GM12872 (cell line): Measurements from ENCODE around the gene RGS16.

ENCODE experiments used
- CTCF ChIP-seq: IDR thresholded peaks from 3 replicates; pipeline ENCODE4 v1.5.1; 2011; ENCODE audit warnings: low read depth, mild to moderate bottlenecking, low read length, moderate library complexity; ENCODE audit not compliant: insufficient read depth

Gene RGS16

GRCh38 chr1:182622901-182623528, 18.8 kb upstream of the RGS16 start:
- TF ChIP-seq CTCF, result no peak

- no peak for TF ChIP-seq CTCF
These were observed 17.7 kb upstream of the RGS16 start for GRCh38 chr1:182621906-182622305.

- no peak for TF ChIP-seq CTCF
These were observed 16.9 kb upstream of the RGS16 start for GRCh38 chr1:182620924-182621585.

GRCh38 chr1:182617734-182618351, 13.7 kb upstream of the RGS16 start:
- TF ChIP-seq CTCF, result no peak

GRCh38 chr1:182617014-182617429, 12.8 kb upstream of the RGS16 start:
- no peak for TF ChIP-seq CTCF

- no peak for TF ChIP-seq CTCF
These were observed 12.2 kb upstream of the RGS16 start for GRCh38 chr1:182616130-182617013.
